Lung (tissue), 12 donors: ENCODE data around the gene RAP1GAP2. TPM values are rescaled to one million over a fixed set of nuclear protein-coding genes. Genes with fewer than 3 reads are reported as not detected.

Source experiments
- ATAC-seq: fragments of 200-7000 bp; cut with Tn5 transposase; one replicate; pipeline ENCODE4 v1.9.1; 2020; ENCODE audit warnings: moderate number of reproducible peaks; ENCODE audit not compliant: insufficient read depth, low FRiP score
- DNase-seq, 3 donors: peaks; one replicate each; pipeline ENCODE4 v3.0.0-alpha.2; 2013 to 2017
- H3K27ac ChIP-seq, 2 donors: one replicate each; pipeline ENCODE4 v1.5.1; 2013; ENCODE audit warnings: mild to moderate bottlenecking in 2 of 2, moderate library complexity in 2 of 2, control low read depth in 1 of 2, inconsistent platforms in 1 of 2, low read depth in 1 of 2, low read length in 1 of 2
- H3K27me3 ChIP-seq, 3 donors: one replicate each; pipeline ENCODE4 v1.5.1; 2013; ENCODE audit warnings: low read length in 2 of 3; ENCODE audit not compliant: control insufficient read depth in 3 of 3, insufficient read depth in 3 of 3
- H3K36me3 ChIP-seq, 4 donors: one replicate each; pipeline ENCODE4 v1.5.1; 2013; ENCODE audit warnings: low read length in 4 of 4, mild to moderate bottlenecking in 1 of 4, moderate library complexity in 1 of 4; ENCODE audit not compliant: control insufficient read depth in 4 of 4, insufficient read depth in 4 of 4
- H3K4me1 ChIP-seq, 5 donors: one replicate each; pipeline ENCODE4 v1.5.1; 2013; ENCODE audit warnings: low read length in 5 of 5, mild to moderate bottlenecking in 2 of 5, moderate library complexity in 1 of 5; ENCODE audit not compliant: control insufficient read depth in 5 of 5, insufficient read depth in 5 of 5
- H3K4me3 ChIP-seq: one replicate; pipeline ENCODE4 v1.5.1; 2013; ENCODE audit warnings: mild to moderate bottlenecking, control low read depth, moderate library complexity
- H3K9ac ChIP-seq, 2 donors: one replicate each; pipeline ENCODE4 v1.5.1; 2013; ENCODE audit warnings: low read length in 2 of 2, control low read depth in 1 of 2; ENCODE audit not compliant: insufficient read depth in 1 of 2
- H3K9me3 ChIP-seq, 4 donors: one replicate each; pipeline ENCODE4 v1.5.1; 2013; ENCODE audit warnings: low read length in 3 of 4, mild to moderate bottlenecking in 1 of 4, moderate library complexity in 1 of 4; ENCODE audit not compliant: control insufficient read depth in 4 of 4, insufficient read depth in 3 of 4
- CTCF ChIP-seq: IDR thresholded peaks from 2 replicates; pipeline ENCODE4 v1.5.1; 2012; ENCODE audit warnings: mild to moderate bottlenecking; ENCODE audit errors: control extremely low read depth, extremely low read depth
- WGBS, 2 donors: extraction: QIAGEN DNeasy Blood & Tissue Kit; methylation state at CpG; one replicate each; pipeline ENCODE4 v1.1.7; 2013; 5-methylcytosine and 5-hydroxymethylcytosine counted together
- polyA plus RNA-seq, 2 donors: library from polyadenylated mRNA; stranded (reverse); fragments of 200-250 nt; gene quantifications; one replicate each; pipeline ENCODE4 v1.2.1, GENCODE V29; 2013
- total RNA-seq, 2 donors: library from RNA; depleted of rRNA in 1 of 2; stranded (reverse); fragments of >200 nt in 1 of 2; gene quantifications; one replicate each; pipeline ENCODE4 v1.2.1, GENCODE V29; 2014 to 2021
- donor health status: control.
- donor health status: control.
- donor health status: Bipolar disorder and iron deficiency.
- donor health status: healthy.
- donor health status: DM: yes; HTN: yes; CAD: no.

RAP1GAP2 gene
- total and polyA plus RNA-seq, 4 donors, result 5.3 to 16.7 (median 6.0) TPM

GRCh38 chr17:2750721-2751120 is 45.5 kb upstream of the RAP1GAP2 start:
- WGBS, 2 donors, result 77 to 84% methylated on average over 2 of the region's 2 CpGs
- no peak for TF ChIP-seq CTCF
- DNase-seq, result no peak

GRCh38 chr17:2751491-2751890 is 44.7 kb upstream of the RAP1GAP2 start:
- ATAC-seq, result no peak
- Histone ChIP-seq H3K9me3 (peaks cover 0 to 4% (median 0%) of the 10 kb centered on the region in 4 donors), H3K9ac (no peak overlapping the region), H3K27me3 (peaks cover 26 to 52% (median 52%) of the 10 kb centered on the region in 3 donors), H3K4me3 (no peak overlapping the region), H3K4me1 (peaks cover 0 to 16% (median 0%) of the 10 kb centered on the region in 5 donors), H3K36me3 (no peaks in the 10 kb centered on the region), H3K27ac (no peak overlapping the region)
- TF ChIP-seq CTCF, result no peak
- WGBS, 2 donors, result 67 to 78% methylated on average over 2 of the region's 2 CpGs
- DNase-seq, result no peak

More at GRCh38 chr17:2750721-2751120, 45.5 kb upstream of the RAP1GAP2 start:
- ATAC-seq, result no peak
- peaks cover 0 to 11% (median 3%) of the 10 kb centered on the region in 5 donors for H3K4me1 ChIP-seq
- H3K9ac ChIP-seq, result no peak overlapping the region
- peaks cover 0 to 4% (median 0%) of the 10 kb centered on the region in 4 donors for H3K9me3 ChIP-seq
- no peak overlapping the region for H3K4me3 ChIP-seq
- peaks cover 21 to 45% (median 45%) of the 10 kb centered on the region in 3 donors for H3K27me3 ChIP-seq
- H3K36me3 ChIP-seq, result no peaks in the 10 kb centered on the region
- H3K27ac ChIP-seq, result no peak overlapping the region

- no peaks in the 10 kb centered on the region for H3K36me3 ChIP-seq
- H3K4me3 ChIP-seq, result no peak overlapping the region
- H3K27me3 ChIP-seq, result peaks cover 16 to 42% (median 37%) of the 10 kb centered on the region in 3 donors
- H3K9me3 ChIP-seq, result peaks cover 0 to 4% (median 0%) of the 10 kb centered on the region in 4 donors
- no peak overlapping the region for H3K27ac ChIP-seq
- H3K4me1 ChIP-seq, result peaks cover 0 to 12% (median 0%) of the 10 kb centered on the region in 5 donors
- no peak for TF ChIP-seq CTCF
- 2 to 3% methylated on average over 33 to 46 of the region's 46 CpGs for WGBS, 2 donors
- no peak for ATAC-seq
- no peak overlapping the region for H3K9ac ChIP-seq
- no peak for DNase-seq
Observed at GRCh38 chr17:2755891-2756724, 40.1 kb upstream of the RAP1GAP2 start.
